NCI-H1436 (cell line): ENCODE measurements around the gene ITGB7.

Experiments
- DNase-seq: peaks from one replicate; lab custom pipeline; 2025; lab: John Stamatoyannopoulos, UW

ITGB7 gene

DNA sequence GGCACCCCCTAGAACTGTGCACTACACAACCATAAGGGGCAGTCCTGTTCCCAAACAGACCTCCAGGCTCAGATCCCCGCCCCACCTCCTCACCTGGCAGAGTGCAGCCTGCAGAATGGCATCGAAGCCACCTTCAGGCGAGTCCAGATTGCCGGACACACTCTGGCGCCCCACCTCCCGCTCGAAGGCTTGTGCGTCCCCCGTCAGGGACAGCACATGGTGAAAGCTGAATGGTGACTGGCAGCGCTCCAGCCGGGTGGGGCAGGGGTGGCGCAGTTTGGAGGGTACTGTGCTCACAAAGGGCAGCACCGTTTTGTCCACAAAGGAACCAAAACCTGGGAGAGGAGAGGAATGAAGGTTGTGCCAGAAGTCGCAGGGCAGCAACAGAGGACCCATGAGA lies 10.6 kb downstream of the ITGB7 start:
- no peak for DNase-seq

DNA sequence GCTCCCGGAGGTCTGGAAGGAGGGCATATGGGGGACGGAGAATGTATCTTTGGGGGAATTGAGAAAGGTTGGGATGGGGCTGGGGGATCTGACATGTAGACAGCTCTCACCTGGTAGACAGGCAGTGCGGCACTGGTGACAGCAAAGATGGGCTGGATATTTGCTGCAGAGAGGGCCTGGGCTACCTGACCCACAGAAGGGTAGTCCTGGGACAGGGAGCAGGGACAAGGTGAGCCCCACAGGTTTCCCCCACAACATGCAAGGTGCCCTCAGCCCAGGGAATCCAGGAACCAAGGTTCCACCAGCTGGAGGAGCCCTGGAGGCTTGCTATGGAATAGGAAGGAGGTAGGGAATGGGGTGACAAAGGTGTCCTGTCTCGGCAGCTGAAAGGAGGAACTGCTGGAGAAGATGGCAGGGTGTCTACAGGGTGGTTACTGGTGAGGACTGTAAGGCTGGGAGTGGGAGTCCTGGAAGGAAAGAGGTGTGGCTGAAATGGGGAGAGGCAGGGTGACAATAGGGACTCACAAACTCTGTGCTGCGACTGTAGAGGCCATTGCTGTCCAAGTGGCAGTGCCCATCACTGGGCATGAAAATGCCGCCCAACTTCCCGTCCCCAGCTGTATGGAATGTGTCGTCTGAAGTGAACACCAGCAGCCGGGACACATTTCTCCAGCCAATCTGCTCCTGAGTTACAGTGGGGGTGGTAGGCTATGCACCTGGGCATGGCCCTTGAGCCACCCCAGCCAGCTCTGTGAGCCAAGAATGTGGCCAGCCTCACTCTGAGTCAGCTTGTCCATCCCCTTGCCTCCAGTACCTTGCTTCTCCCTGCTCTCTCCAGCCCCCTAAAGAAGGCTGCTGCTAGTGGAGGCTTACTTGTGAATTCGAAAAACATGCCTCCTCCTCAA lies 11.3 kb downstream of the ITGB7 start:
- no peak for DNase-seq

DNA sequence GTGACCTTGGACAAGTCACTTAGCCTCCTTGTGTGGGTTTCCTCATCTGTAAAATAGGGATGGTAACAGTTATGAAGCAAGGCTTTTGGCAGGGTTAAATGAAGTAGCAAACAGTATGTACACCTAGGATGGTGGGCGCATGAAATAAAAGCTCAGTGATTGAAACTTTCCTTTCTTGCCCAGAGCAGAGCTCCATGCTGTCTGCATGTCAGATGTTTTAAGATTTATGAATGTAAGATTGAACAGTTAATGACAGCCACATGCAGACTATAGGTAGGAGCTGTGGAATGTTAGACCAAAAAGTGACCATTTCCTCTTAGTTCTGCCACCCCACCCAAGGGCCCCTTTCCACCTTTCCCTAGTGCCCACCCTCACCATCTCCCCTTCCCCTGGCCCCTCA lies 12.1 kb downstream of the ITGB7 start:
- DNase-seq: no peak

DNA sequence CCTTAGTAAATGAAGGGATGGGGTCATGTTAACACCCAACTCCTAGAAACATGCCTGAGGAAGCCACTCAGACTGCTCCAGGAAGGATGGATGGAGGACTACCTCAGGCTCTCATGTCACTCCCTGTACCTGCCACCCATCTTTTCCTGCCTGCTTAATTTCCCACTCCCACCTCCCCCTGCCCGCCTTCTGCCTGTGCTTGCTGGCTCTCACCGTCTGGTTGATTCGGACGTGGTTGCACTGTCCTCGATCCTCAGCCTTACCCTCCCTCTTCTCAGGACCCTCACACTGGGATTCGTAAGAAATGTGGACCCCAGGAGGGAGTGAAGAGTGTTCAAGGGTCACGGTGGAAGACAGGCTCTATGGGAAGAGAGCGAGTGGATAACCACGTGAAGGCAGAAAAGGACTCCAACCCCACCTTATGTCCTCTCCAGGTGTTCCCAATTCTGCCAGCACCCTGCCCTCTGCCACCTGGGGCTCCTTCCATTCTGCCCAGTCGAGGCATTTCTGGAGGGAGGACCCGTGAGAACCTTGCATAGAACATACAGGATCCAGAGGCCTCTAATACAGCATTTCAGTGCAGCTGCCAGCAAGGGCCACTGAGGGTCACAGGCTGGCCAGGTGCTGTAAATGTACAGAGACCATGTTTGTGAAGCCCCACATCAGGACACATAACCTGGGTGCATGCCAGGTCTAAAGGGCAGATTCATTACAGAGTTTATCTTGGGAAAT lies 12.9 kb downstream of the ITGB7 start:
- no peak for DNase-seq

DNA sequence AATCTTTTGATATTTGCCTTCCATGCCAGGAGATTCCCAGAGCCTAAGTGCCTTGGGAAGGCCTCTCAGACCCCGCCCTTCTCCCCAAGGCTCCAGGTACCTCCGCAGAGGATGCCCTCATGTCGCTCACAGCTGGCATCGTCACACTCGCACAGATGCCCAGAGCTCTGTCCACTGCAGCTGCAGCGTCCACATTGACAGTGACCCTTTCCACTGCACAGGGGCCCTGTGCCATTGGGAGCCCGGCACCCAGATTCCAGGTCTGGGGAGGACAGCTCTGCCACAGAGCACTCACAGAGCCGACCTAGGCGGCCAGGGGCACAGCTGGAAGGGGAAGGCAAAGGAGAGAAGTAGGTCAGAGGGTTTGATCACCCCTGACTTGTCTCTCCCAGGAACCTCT lies 14.0 kb downstream of the ITGB7 start:
- DNase-seq: no peak

DNA sequence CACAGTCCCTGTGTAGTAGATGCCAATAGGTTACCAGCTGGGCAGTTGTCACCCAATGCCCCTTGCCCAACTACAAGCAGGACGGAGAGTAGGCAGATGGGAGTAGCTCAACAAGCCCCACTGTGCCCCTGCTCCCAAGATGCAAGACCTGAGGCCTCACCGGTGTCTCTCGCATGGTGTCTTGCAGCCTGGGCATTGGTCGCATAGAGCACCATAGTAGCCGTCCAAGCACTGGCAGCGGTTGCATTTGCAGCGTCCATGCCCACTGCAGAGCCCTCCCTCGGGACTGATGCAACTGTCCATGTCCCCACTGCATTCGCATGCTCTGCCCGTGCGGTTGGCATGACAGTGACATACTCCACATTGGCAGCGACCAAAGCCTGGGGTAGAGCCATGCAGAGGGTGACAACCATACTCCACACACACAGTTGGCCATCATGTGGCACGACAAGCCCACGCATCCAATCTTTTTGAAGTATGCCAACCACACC lies 14.5 kb downstream of the ITGB7 start:
- DNase-seq: no peak

DNA sequence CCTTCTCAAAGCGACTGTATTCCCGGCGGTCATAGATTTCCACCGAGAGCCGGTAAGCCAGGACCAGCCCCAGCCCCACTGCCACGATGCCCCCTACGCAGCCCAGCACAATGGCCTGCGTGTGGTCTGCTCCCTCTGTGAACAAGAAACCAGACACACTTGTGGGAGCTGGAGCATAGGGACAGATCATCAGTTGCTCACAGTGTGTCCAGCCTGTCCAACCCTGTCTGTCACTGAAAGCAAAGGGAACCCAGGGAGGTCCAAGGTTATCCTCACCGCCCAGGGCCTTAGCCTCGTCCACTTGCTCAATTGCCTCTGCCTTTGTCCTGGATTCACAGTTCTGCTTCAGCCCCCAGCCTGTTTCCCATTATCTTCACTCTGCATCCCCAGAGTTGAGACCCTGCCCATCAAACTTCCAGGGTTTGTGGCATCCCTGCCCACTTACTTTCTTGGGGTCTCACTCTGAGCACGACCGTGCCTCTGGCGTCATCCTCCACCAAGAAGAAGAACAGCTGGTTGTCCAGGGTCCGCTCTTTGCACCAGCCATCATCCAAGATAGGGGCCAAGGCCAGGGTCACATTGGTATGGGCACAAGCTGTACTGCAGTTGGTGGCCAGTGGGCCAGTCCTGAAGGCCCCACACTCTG lies 15.0 kb downstream of the ITGB7 start:
- DNase-seq: no peak

DNA sequence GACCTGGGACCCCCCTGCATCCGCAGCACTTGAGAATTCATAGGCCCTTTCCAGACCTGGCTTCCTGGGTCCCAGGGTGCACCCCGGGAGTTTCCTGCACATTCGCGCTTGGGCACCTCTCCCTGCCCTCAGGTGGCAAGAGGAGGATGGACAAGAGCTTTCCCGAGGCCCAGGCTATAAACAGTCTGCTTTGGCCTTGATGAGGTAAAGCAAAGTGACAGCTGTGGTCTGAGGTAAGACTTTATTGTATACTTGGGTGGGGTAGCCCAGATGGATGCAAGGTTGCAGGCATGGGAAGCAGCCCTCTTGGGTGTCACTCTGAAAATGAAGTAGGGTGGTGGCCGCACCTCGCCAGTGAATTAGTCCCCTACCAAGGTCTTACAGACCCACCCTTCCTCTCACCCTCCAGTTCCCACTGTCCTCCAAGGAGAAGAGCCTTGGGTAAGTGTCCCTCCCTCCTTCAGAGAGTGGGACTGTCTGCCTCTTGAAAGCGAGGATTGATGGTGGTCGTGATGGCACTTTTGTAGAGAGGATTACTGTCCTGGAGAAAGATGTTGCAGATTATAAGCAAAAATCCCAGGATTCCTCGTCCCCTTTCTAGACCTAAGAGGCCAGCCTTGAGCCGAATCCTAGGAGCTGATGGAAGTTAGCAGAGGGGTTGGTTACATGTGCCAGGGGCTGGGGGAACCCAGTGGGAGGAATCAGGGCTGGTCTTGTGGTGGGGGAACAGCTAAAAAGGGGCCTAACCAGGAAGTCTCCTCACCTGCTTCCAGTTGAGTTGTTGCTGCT lies 15.8 kb downstream of the ITGB7 start:
- no peak for DNase-seq

DNA sequence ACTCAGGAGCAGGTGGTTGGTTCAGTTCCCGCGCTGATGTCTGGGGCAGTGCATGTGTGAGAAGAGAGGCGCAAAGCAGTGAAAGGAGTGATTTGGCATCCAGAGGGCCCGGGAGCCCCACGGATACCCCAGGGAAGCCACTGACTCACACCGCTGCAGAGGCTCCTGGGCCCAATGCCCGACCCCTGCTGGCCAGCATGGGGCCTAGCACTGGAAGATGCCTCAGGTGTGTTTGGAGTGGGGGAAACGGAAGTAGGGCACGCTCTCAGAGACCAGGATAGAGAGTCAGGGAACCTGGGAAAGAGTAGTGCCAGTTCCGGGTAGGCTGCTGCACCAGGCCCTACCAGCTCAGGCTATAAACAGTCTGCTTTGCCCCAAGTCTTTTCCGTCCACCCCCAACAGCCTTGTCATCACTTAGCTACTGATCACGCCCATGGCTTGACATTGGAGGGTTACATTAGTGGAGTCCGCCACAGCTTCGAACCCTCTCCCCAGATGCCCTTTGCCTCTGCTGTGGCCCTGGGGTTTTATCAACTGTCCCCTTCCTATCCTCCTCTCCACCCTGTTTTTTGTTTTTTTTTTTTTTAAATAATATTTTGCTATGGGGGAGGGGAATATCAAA lies 16.8 kb downstream of the ITGB7 start:
- peak; percentile 20 for DNase-seq

DNA sequence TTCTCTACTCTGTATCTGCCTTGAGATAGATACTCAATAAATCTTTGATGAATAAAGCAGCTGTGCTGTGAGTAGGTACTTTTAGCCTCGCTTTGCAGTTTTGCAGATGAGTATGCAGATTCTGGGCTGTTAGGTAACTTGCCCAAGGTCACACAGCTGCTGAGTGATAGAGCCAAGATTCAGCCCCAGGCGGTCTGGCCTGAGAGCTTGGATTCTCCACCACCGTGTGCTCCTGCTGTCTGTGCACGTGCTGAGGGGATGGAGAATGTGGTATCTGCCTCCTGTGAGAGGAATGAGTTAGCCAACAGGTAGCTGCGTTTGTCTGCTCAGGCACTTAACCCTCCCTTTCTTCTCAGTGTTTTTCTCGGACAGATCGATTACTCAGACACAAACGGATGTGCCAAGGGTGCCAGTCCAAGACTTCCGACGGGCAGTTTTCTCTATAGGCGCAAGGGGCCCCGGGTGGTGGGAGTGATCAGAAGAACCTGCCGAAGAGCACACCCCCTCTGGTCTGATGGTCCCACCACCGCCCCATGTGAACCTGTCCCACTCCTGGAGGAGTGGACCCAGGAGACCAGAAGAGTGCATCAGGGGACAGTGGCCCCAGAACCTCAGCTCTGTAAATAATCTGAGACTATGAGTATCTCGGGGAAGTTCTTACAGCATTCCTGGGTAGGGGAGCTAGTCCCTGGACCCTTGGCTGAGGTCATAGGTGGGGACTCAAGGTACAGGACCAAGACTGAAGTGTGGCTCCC lies 19.7 kb downstream of the ITGB7 start:
- DNase-seq: no peak

DNA sequence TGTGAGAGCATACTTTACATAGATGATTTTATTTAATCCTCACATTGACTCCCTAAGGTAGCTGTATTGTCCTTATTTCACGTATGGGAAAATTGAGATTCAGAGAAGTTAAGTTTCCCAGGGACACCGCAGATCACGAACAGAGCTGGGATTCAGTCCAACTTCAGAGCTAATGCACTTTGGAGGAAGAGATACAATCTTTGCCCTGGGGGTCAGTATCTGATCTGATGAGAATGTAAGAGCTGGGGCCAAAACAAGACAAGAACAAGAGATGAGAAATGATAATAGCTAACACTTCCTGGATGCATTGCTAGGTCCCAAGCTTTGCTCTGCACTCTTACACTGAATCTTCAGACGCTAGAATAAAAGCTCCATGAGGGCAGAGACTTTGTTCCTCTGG lies 20.3 kb downstream of the ITGB7 start:
- DNase-seq: no peak

DNA sequence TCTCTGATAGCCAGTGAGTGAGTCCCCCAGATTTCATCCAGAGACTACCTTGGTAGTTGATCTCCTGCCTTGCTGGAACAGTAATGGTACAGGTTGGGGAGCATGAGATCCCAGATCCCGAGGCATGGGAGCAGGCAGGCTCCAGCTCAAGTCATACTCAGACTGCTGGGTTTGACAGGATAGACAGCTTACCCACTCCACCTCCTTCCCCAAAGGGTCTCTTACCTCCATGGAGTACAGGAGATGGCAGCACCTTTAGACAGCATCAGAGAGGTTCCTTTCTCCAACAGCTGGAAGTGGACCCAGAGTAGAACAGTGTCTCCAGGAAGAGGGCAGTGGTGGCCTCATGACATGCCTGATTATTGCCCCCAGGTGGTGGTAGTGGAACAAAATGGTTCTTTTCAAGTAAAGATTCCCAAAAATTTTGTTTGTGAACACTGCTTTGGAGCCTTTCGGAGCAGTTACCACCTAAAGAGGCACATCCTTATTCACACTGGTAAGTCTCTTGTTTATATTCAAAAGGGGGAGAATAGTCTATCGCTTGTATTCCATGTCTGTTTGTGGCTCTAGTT lies 21.4 kb downstream of the ITGB7 start:
- DNase-seq: no peak

DNA sequence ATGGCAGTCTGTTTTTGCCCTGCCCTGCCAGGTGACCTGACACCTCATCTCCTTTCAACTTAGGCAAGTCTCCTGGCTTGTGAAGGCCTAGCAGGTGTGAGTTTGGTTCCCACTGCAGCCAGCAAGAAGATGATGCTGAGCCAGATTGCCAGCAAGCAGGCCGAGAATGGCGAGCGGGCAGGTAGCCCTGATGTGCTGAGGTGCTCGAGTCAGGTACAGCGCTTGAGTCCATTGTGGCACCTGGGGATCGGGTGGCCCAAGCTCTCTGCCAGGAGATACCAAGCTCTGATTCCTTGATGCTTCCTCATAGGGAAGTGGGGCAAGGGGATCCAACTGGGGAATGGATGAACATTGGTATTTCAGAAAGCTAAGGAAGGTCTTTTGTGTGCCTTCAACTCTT lies 22.2 kb downstream of the ITGB7 start:
- DNase-seq: no peak

DNA sequence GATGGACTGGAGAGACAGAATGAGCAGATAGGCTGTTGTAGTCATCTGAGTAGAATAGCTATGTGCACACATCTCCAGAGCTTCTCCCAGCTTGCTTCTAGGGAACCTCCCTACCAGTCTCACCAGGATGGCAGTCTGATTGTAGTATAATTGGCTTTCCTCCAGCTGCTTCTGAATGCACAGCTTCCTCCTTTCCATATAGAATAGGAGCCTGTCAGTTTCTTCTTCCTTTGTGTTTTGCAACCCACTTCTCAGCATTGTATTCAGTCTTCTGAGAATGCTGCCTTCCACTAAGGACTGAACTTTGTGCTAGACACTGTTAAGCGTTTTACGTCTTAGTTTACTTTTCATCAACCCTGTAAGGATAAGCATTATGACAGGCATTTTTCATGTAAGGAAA lies 24.1 kb downstream of the ITGB7 start:
- DNase-seq: no peak

DNA sequence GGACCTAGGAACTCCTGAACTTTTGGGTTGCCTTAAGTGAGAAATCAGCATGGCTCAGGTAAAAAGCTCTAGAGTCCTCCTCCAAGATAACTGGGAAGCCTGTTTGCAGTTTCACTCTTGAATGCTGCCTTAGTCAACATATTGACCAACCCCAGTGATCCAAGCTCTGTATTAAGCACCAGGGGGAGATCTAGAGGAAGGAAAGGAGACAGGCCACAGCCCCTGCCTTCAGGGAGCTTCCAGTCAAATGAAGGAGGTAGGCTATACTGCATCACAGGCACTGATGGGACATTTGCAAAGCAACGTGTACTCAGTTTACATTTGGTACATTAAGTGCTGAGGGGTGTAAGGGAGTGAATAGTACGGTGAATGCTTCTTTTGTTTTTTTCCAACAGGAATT lies 25.1 kb downstream of the ITGB7 start:
- DNase-seq: no peak

DNA sequence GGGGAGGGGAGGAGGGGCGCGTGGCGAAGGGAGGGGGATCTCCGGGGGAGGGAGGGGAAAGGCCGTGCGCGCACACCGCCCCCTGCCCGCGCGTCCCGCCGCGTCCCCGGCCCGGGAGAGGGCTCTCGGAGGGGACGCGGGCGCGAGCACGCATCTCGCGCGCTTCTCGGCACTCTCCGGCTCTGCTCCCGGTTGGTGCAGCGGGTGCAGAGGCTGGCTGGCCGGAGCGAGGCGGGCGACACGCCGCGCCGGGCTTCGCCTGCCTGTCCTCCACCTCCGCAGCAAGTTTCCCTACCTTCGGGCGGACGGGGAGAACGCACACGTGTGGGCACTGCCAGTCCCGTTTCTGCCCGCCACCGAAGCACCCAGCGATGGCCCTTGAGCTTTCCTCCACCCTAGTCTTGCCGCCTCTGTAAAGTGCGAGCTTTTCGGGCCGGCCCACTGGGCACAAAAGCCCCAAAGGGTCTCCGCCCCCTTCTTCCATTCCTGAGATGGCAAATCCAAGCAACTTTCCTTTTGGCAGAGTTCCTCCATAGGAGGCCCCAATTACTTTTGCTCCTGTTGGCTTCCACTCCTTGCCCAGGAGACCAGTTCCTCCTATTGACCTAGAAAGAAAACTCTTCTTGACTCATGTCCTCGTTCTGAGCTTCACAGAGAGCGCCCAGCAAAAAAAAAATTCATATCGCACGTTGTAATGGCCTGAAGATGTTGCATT lies 26.0 kb downstream of the ITGB7 start:
- peak; percentile 75 for DNase-seq

DNA sequence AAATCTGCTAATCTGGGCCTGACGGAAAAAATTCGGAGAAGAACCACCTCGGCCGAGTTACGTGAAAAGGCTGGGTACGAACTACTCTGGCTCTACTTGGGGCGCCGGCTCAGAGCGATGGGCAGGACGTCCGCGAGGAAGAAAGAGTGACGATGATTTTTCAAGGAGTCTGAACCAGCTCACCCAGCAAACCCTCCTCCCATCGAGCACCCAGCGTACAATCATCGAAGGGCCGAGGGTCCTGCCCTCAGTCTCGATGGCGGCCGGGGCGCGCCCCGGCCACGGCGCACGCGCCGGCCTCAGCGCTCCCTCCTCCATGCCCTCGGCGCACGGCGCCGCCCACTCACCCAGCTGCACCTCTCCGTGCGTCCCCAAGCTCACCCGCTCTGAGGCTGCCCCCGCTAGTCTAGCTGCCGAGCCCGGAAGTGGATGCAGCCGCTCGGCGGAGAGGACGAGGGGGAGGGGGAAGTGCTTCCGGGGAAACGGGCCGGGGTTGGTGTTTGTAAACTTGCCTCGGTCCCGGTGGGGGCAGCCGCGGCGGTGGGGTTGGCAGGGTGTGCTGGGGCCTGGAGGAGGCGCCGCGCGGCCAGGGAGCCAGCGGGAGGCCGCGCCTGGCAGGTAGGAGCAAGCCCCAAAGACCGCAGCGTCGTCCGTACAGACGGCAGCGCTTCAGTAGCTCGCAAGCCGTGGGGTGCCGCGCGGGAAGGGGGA lies 26.7 kb downstream of the ITGB7 start, which contains the start of the genes CSAD and ZNF740:
CSAD (minus strand) TSS at position 706 of the 711 bp plus-strand sequence. CDS start 7,455 bp downstream, outside the sequence.
ZNF740 (plus strand) TSS at position 503 of the 711 bp plus-strand sequence. CDS start 1,262 bp downstream, outside the sequence.
- peak; percentile 96 for DNase-seq

DNA sequence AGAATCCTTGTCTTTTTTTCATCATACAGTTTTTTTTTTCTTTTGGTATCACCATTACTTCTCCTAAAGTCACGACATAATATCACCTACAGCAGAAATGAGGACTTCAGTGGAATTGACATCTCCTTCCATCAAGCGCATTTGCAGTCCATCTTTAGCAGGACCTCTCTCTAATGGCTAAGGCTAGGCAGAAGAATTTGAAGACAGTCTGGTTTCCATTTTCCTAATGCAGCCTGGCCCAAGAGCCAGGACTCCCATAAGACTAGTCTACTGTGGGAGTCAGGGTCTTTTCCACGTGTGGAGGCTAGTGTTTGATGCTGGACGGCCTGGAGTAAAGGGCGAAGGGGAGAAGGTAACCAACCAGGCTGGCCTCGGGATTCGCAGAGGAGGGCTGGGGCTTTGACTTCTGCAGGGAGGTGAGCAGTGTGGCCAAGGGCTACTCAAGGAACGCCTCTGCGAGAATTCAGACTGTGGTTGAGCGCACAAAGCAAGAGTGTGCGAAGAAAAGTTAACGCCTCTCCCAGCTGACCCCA lies 27.3 kb downstream of the ITGB7 start:
- DNase-seq: no peak
